ENCODE results near the gene NR2E1.

NR2E1 gene

DNA sequence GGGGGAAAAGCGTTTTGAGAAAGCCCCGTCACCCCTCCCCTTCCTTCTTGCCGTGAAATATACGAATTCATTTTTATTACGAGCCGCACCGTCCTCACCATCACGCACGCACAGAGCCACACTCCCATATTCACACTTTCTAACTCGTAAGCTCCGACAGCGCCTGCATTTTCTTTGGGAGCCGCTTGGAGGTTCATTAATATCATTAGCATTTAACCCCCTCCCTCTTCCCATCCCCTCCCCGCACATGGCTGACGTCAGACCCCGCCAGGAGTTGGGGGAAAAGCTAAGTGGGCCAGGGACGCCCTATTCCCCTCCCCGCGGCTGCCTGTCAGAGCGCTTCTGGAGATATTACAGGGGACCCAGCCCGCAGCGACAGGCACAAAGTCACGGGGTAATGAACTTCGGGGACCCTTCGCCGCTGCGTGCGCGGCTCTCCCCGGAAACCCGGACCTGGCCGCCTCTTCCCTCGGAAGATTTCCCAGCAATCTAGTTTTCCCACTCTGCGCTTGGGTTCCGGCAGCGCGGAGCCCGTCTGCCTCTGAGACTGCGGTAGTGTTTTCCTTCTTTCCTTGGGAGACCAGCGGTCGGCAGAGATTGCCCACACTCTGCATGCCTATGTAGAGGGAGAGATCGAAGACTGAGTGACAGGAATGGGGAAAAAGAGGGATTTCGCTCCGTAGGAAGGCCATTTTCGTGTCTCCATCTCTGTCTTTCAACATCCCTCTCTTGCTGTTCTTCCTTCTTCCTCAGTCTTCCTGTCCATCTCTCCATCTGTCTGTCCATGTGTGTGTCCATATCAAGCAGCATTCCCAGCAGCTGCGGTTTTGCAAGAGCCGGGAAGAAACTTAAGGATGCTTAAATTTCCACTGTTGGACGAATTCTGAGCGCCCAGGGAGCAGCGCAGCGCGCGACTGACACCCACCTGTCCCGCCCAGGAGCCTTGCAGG, at the start of gene NR2E1:
NR2E1 (plus strand) TSS at position 309 of the 950 bp plus-strand sequence. CDS start 744 bp downstream, outside the sequence.
- H3K4me1 ChIP-seq (ENCODE audit: control insufficient read depth in 1 of 2, insufficient read depth in 2 of 2, low read length in 2 of 2) = peaks cover 25 to 42% of the 10 kb centered on the region in 2 donors
- H3K36me3 ChIP-seq (ENCODE audit: control insufficient read depth in 1 of 2, insufficient read depth in 2 of 2, low read length in 2 of 2) = no peaks in the 10 kb centered on the region
- no peak within 1 kb of the TSS for H3K27ac ChIP-seq (ENCODE audit: low read depth, low read length)
- H3K9ac ChIP-seq (ENCODE audit: low read depth in 1 of 2, low read length in 2 of 2) = no peak within 1 kb of the TSS
- H3K4me3 ChIP-seq (ENCODE audit: low read depth in 1 of 2, low read length in 2 of 2) = peak within 1 kb of the TSS; percentile 1 to 23
- no peaks in the 10 kb centered on the region for H3K9me3 ChIP-seq (ENCODE audit: control insufficient read depth in 1 of 2, low read length in 2 of 2)
- peaks cover 97 to 98% of the 10 kb centered on the region in 2 donors for H3K27me3 ChIP-seq (ENCODE audit: control insufficient read depth in 1 of 2, insufficient read depth in 2 of 2, low read length in 2 of 2)

DNA sequence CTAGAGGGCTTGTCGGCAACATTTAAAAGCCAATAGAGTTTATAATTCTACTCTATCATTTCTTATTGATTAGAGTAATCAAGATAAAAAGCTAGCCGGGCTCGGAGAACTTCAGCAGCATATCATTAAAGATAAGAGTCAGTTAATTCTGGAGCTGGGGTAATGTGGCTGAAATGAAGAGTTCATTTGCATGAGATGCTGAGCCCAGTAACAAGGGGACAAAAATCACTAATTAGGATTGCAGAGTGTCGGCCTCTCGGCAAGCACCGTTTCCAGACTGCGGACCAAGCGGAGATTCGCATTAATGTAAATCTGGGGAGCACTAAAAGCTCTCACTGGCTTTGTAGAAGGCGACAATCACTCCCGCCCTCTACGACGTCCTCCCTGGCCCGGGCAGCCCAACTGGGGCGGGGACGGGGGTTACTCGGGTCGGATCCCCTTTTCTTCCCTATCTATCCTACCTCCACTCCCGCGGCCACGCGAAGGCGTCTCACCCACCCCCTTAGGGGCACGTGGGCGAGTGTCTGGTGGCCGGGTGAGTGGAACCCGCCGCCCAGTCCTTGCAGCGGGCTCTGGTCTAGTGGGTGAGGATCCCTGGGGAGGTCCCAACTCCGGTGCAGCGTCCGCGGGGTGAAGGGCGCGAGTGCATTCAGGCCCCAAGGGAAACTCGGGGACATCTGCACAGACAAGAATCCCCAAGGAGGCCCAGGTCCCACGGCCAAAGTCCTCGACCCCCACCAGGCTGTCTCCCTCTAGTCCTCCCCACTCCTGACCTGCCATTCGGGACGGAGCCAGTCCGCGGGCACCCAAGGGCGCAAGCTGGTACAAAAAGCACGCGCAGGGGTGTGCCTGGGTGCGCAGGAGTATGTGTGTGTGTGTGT, 49.0 kb upstream of the NR2E1 start:
- peaks cover 34 to 48% of the 10 kb centered on the region in 2 donors for H3K4me1 ChIP-seq (ENCODE audit: control insufficient read depth in 1 of 2, insufficient read depth in 2 of 2, low read length in 2 of 2)
- no peaks in the 10 kb centered on the region for H3K9me3 ChIP-seq (ENCODE audit: control insufficient read depth in 1 of 2, low read length in 2 of 2)
- peaks cover 71 to 95% of the 10 kb centered on the region in 2 donors for H3K27me3 ChIP-seq (ENCODE audit: control insufficient read depth in 1 of 2, insufficient read depth in 2 of 2, low read length in 2 of 2)
- peak overlapping the region; percentile 70 to 85 for H3K4me3 ChIP-seq (ENCODE audit: low read depth in 1 of 2, low read length in 2 of 2)
- H3K36me3 ChIP-seq (ENCODE audit: control insufficient read depth in 1 of 2, insufficient read depth in 2 of 2, low read length in 2 of 2) = no peaks in the 10 kb centered on the region
- no peak overlapping the region for H3K9ac ChIP-seq (ENCODE audit: low read depth in 1 of 2, low read length in 2 of 2)
- H3K27ac ChIP-seq (ENCODE audit: low read depth, low read length) = no peak overlapping the region

DNA sequence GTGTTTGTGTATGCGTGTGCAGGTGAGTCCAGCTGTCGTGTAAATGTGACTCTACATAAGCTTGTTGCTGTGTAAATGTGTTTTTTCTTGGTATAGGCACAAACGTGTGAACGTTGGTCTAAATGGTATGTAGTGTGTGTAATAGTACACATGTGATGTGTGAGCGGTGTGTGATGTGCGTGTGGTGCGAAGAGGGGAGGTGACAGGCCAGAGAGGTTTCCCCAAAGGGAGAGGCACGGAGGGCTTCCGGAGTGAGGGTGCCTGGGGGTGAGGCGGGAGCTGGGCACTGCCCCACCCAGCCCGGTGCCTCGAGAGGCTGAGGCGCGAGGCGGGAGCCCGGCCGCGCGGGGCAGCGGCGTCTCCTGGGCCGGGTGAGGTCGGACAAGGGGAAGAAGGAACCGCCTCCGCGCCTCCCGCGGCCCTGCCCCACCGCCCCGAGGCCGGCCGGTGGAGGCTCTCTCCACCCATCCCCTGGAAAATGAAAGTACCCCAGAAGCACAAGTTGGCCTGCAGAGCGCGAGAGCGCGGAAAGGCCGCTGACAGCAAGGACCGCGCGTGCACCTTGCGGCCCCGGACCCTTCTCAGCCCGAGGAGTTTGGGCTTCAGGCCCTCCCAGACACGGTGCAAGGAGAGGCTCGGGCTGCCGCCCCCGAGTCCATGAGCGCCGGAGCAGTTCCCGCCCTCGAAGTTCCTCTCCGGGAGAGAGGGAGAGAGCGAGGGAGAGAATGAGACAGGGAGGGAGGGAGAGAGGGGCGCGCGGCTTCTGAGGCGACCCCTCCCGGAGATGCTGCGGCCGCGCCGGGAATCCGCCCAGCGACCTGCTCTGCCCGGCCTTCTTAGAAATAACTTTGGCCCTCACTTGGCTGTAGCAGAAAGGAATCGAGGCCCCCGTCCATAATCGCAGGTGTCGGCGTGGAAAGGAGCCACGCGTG, 48.1 kb upstream of the NR2E1 start:
- no peaks in the 10 kb centered on the region for H3K36me3 ChIP-seq (ENCODE audit: control insufficient read depth in 1 of 2, insufficient read depth in 2 of 2, low read length in 2 of 2)
- H3K4me1 ChIP-seq (ENCODE audit: control insufficient read depth in 1 of 2, insufficient read depth in 2 of 2, low read length in 2 of 2) = peaks cover 34 to 48% of the 10 kb centered on the region in 2 donors
- H3K9ac ChIP-seq (ENCODE audit: low read depth in 1 of 2, low read length in 2 of 2) = peak overlapping the region in 1 of 2 donors; percentile 51
- peak overlapping the region; percentile 70 to 85 for H3K4me3 ChIP-seq (ENCODE audit: low read depth in 1 of 2, low read length in 2 of 2)
- H3K27me3 ChIP-seq (ENCODE audit: control insufficient read depth in 1 of 2, insufficient read depth in 2 of 2, low read length in 2 of 2) = peaks cover 73 to 96% of the 10 kb centered on the region in 2 donors
- H3K27ac ChIP-seq (ENCODE audit: low read depth, low read length) = no peak overlapping the region
- H3K9me3 ChIP-seq (ENCODE audit: control insufficient read depth in 1 of 2, low read length in 2 of 2) = no peaks in the 10 kb centered on the region

DNA sequence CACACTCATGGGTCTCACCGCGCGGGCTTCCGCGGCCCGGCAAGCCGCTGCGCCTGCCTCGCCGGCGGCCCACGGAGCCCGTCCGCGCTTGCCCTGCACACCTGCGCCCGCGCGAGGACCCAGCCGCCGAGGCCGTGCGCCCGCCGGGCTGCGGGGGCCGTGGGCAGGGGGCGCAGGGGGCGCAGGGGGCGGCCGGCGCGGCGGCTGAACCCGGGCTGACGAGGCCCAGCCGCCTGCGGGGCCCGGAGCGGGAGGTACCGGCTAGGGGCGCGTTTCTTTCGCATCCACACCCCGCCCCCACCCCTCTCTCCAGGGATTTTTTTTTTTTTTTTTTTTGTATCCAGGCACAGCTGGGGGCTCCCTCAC, 47.5 kb upstream of the NR2E1 start:
- peaks cover 76 to 97% of the 10 kb centered on the region in 2 donors for H3K27me3 ChIP-seq (ENCODE audit: control insufficient read depth in 1 of 2, insufficient read depth in 2 of 2, low read length in 2 of 2)
- H3K9me3 ChIP-seq (ENCODE audit: control insufficient read depth in 1 of 2, low read length in 2 of 2) = no peaks in the 10 kb centered on the region
- no peak overlapping the region for H3K9ac ChIP-seq (ENCODE audit: low read depth in 1 of 2, low read length in 2 of 2)
- no peak overlapping the region for H3K27ac ChIP-seq (ENCODE audit: low read depth, low read length)
- H3K36me3 ChIP-seq (ENCODE audit: control insufficient read depth in 1 of 2, insufficient read depth in 2 of 2, low read length in 2 of 2) = no peaks in the 10 kb centered on the region
- H3K4me3 ChIP-seq (ENCODE audit: low read depth in 1 of 2, low read length in 2 of 2) = peak overlapping the region; percentile 70 to 85
- H3K4me1 ChIP-seq (ENCODE audit: control insufficient read depth in 1 of 2, insufficient read depth in 2 of 2, low read length in 2 of 2) = peaks cover 34 to 48% of the 10 kb centered on the region in 2 donors

DNA sequence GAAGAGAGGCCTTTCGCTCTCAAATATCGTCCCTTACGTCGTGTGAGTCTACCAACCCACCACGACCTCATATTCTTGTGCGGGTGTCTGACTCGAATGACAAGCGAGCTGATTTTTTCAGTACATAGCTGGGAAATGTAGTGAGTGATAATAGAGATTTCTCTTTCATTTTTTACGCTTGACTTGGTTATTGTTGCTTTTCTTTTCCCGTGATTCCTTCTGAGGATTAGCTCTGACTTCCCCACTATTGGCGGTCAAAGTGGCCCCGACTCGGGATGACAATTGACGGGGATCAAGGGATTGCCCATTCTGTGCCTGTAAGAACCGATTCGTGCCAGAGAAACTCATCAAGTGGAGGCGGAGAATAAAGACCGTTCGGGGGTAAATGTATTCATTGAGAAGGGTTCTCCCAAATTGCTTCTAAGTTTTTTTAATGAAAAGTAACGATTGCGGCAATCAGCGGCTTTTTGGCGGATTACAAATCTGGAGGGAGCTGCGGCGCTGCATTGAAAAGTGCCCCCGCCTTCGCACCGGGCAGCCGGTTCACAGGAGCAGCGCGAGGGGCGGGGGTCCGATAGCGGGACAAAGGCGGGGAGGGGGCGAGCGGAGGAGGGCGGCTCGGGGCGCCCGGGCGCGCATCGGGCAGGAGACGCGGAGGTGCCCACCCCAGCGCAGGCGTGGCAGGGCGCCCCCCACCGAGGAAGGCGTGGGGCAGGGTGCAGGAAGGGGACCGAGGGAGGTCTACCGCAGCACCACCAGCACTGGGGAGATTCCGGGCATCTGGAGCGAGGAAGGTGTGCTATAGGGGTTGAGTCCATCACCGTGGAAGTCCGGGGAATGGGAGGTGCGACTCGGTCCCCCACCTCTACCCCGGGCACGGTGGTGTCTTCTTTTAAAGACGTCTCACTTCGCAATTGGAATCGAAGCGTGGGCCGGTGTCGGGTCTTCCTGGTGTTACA, 46.7 kb upstream of the NR2E1 start:
- H3K9me3 ChIP-seq (ENCODE audit: control insufficient read depth in 1 of 2, low read length in 2 of 2) = no peaks in the 10 kb centered on the region
- H3K9ac ChIP-seq (ENCODE audit: low read depth in 1 of 2, low read length in 2 of 2) = no peak overlapping the region
- peaks cover 34 to 42% of the 10 kb centered on the region in 2 donors for H3K4me1 ChIP-seq (ENCODE audit: control insufficient read depth in 1 of 2, insufficient read depth in 2 of 2, low read length in 2 of 2)
- no peak overlapping the region for H3K27ac ChIP-seq (ENCODE audit: low read depth, low read length)
- peaks cover 78 to 97% of the 10 kb centered on the region in 2 donors for H3K27me3 ChIP-seq (ENCODE audit: control insufficient read depth in 1 of 2, insufficient read depth in 2 of 2, low read length in 2 of 2)
- peak overlapping the region; percentile 67 to 69 for H3K4me3 ChIP-seq (ENCODE audit: low read depth in 1 of 2, low read length in 2 of 2)
- no peaks in the 10 kb centered on the region for H3K36me3 ChIP-seq (ENCODE audit: control insufficient read depth in 1 of 2, insufficient read depth in 2 of 2, low read length in 2 of 2)

DNA sequence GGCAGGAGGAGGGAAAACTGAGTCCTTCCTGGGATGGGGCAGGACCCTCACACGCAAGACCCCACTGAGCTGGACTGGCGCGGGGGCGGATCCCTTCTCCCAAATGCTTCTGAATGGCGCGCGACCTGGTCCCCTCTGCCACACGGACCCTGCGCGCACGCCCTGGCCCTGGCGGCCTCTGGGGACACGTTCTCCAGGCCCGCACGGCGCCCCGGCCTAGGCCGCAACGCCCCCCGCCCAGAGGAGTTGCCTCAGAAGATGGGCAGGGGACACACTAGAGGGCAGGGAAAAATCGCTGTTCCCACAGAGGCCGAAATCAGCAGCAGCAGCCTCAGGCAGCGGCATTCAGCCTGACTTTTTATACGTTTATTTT, 46.1 kb upstream of the NR2E1 start:
- H3K4me3 ChIP-seq (ENCODE audit: low read depth in 1 of 2, low read length in 2 of 2) = no peak overlapping the region

DNA sequence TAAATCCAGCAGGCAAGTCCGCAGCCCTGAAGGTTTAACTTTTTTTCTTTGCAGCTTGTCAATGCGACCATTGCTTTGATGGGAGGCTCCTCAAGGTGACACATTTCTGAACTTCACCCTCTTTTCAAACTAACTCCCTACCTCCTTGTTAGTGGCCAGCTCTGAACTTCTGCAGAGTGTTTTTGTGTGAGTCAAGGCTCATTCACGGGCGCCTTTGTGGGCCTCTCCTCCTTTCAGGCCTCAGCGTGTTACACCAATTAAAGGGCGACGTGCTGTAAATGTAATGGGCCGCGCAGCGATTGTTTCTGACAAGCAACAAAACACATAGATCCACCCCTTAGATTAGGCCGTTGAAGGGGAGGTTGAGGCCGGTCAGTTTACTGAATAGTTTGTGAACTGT, 45.5 kb upstream of the NR2E1 start:
- no peak overlapping the region for H3K9ac ChIP-seq (ENCODE audit: low read depth in 1 of 2, low read length in 2 of 2)
- peaks cover 72 to 97% of the 10 kb centered on the region in 2 donors for H3K27me3 ChIP-seq (ENCODE audit: control insufficient read depth in 1 of 2, insufficient read depth in 2 of 2, low read length in 2 of 2)
- H3K9me3 ChIP-seq (ENCODE audit: control insufficient read depth in 1 of 2, low read length in 2 of 2) = no peaks in the 10 kb centered on the region
- peaks cover 26 to 33% of the 10 kb centered on the region in 2 donors for H3K4me1 ChIP-seq (ENCODE audit: control insufficient read depth in 1 of 2, insufficient read depth in 2 of 2, low read length in 2 of 2)
- no peak overlapping the region for H3K4me3 ChIP-seq (ENCODE audit: low read depth in 1 of 2, low read length in 2 of 2)
- H3K27ac ChIP-seq (ENCODE audit: low read depth, low read length) = no peak overlapping the region
- no peaks in the 10 kb centered on the region for H3K36me3 ChIP-seq (ENCODE audit: control insufficient read depth in 1 of 2, insufficient read depth in 2 of 2, low read length in 2 of 2)

More for the DNA sequence above, 46.1 kb upstream of the NR2E1 start:
- Histone ChIP-seq H3K27me3 (ENCODE audit: control insufficient read depth in 1 of 2, insufficient read depth in 2 of 2, low read length in 2 of 2) (peaks cover 78 to 97% of the 10 kb centered on the region in 2 donors), H3K36me3 (ENCODE audit: control insufficient read depth in 1 of 2, insufficient read depth in 2 of 2, low read length in 2 of 2) (no peaks in the 10 kb centered on the region), H3K4me1 (ENCODE audit: control insufficient read depth in 1 of 2, insufficient read depth in 2 of 2, low read length in 2 of 2) (peaks cover 32 to 39% of the 10 kb centered on the region in 2 donors), H3K27ac (ENCODE audit: low read depth, low read length) (no peak overlapping the region), H3K9ac (ENCODE audit: low read depth in 1 of 2, low read length in 2 of 2) (no peak overlapping the region), H3K9me3 (ENCODE audit: control insufficient read depth in 1 of 2, low read length in 2 of 2) (no peaks in the 10 kb centered on the region)

DNA sequence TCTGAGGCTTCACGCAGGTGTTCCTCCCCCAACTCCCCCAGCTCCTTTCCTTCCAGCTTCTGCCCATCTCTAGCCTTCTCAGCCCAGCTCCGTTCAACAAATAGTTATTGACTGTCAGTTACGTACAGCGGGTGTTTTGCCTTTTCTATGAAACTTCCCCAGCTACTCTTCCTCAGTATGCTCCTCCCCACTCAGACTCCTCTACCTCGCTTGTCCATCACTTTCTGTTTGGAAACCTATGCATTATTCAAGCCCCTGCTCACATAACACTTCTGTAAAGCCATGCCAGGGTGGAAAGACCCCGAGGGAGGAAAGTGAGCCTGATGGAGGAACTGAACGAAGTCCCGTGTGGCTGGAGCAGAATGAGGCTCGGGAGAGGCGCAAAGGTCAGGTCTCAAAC, 44.2 kb upstream of the NR2E1 start:
- Histone ChIP-seq H3K36me3 (ENCODE audit: control insufficient read depth in 1 of 2, insufficient read depth in 2 of 2, low read length in 2 of 2) (no peaks in the 10 kb centered on the region), H3K9me3 (ENCODE audit: control insufficient read depth in 1 of 2, low read length in 2 of 2) (no peaks in the 10 kb centered on the region), H3K9ac (ENCODE audit: low read depth in 1 of 2, low read length in 2 of 2) (no peak overlapping the region), H3K4me1 (ENCODE audit: control insufficient read depth in 1 of 2, insufficient read depth in 2 of 2, low read length in 2 of 2) (peaks cover 20 to 24% of the 10 kb centered on the region in 2 donors), H3K4me3 (ENCODE audit: low read depth in 1 of 2, low read length in 2 of 2) (no peak overlapping the region), H3K27ac (ENCODE audit: low read depth, low read length) (no peak overlapping the region), H3K27me3 (ENCODE audit: control insufficient read depth in 1 of 2, insufficient read depth in 2 of 2, low read length in 2 of 2) (peaks cover 59 to 96% of the 10 kb centered on the region in 2 donors)
